ENCODE data around the gene ABCG4. TPM values are rescaled to one million over a fixed set of nuclear protein-coding genes. Genes with fewer than 3 reads are reported as not detected.

Gene ABCG4
- total RNA-seq, 1 experiment from 2014 or later, result not detected

GRCh38 chr11:119169282-119169719, 20.4 kb downstream of the ABCG4 start:
- intact Hi-C loops (cut with micrococcal nuclease; ENCODE audit: unreplicated experiment), result no loop called here
- ChIA-PET POLR2A (ENCODE audit: low non-redundant PET) (interaction anchor here (0.6 kb wide), 1 partner anchor 62 kb away, joined by 13 read pairs; the partner anchor contains the start of gene C2CD2L), CTCF (interaction anchor here (0.6 to 1.1 kb wide), 2 partner anchors 263 to 305 kb away, joined by 3 to 4 read pairs; no protein-coding TSS in a partner anchor)
- H3K4me1 ChIP-seq (ENCODE audit: insufficient read depth, low read length, poor library complexity, severe bottlenecking), result no peaks in the 10 kb centered on the region
- H3K36me3 ChIP-seq (ENCODE audit: insufficient read depth, low read length, poor library complexity, severe bottlenecking), result no peaks in the 10 kb centered on the region
- H3K27me3 ChIP-seq (replicated peaks; ENCODE audit: insufficient read depth, low read depth, low read length, poor library complexity), result no peaks in the 10 kb centered on the region
- no TSS peak for BruUV-seq (replicated peaks)
- no peak for DNase-seq (ENCODE audit: low spot score)
- H3K4me3 ChIP-seq (ENCODE audit: low read depth, low read length, poor library complexity, severe bottlenecking), result peak overlapping the region; percentile 57
- TF ChIP-seq EZH2 (IDR thresholded peaks at IDR 0.05; ENCODE audit: borderline replicate concordance, low read depth, low read length, poor library complexity, severe bottlenecking), result no peak
- no peak for TF ChIP-seq CTCF (conservative IDR thresholded peaks at IDR 0.05; ENCODE audit: low read depth, low read length)
- H3K27ac ChIP-seq (ENCODE audit: low read depth, low read length, poor library complexity, severe bottlenecking), result no peak overlapping the region
- no peaks in the 10 kb centered on the region for H3K9me3 ChIP-seq (ENCODE audit: low read depth, low read length, poor library complexity, severe bottlenecking)

GRCh38 chr11:119172513-119172912, 23.7 kb downstream of the ABCG4 start:
- CTCF ChIA-PET, result no interaction called here

GRCh38 chr11:119173453-119173852, 24.6 kb downstream of the ABCG4 start:
- POLR2A ChIA-PET (ENCODE audit: low non-redundant PET), result no interaction called here
- intact Hi-C loops (cut with micrococcal nuclease; ENCODE audit: unreplicated experiment), result no loop called here
- DNase-seq (ENCODE audit: low spot score), result no peak

More at GRCh38 chr11:119172513-119172912, 23.7 kb downstream of the ABCG4 start:
- intact Hi-C loops (cut with micrococcal nuclease; ENCODE audit: unreplicated experiment), result no loop called here
- Histone ChIP-seq H3K9me3 (ENCODE audit: low read depth, low read length, poor library complexity, severe bottlenecking) (no peaks in the 10 kb centered on the region), H3K4me1 (ENCODE audit: insufficient read depth, low read length, poor library complexity, severe bottlenecking) (peaks cover 9% of the 10 kb centered on the region), H3K36me3 (ENCODE audit: insufficient read depth, low read length, poor library complexity, severe bottlenecking) (no peaks in the 10 kb centered on the region), H3K4me3 (ENCODE audit: low read depth, low read length, poor library complexity, severe bottlenecking) (no peak overlapping the region), H3K27me3 (replicated peaks; ENCODE audit: insufficient read depth, low read depth, low read length, poor library complexity) (no peaks in the 10 kb centered on the region), H3K27ac (ENCODE audit: low read depth, low read length, poor library complexity, severe bottlenecking) (no peak overlapping the region)
- TF ChIP-seq CTCF (conservative IDR thresholded peaks at IDR 0.05; ENCODE audit: low read depth, low read length) (no peak), EZH2 (IDR thresholded peaks at IDR 0.05; ENCODE audit: borderline replicate concordance, low read depth, low read length, poor library complexity, severe bottlenecking) (no peak)
- POLR2A ChIA-PET (ENCODE audit: low non-redundant PET), result no interaction called here
- no peak for DNase-seq (ENCODE audit: low spot score)
- BruUV-seq (replicated peaks), result no TSS peak

More at GRCh38 chr11:119173453-119173852, 24.6 kb downstream of the ABCG4 start:
- Histone ChIP-seq H3K36me3 (ENCODE audit: insufficient read depth, low read length, poor library complexity, severe bottlenecking) (no peaks in the 10 kb centered on the region), H3K4me1 (ENCODE audit: insufficient read depth, low read length, poor library complexity, severe bottlenecking) (peaks cover 9% of the 10 kb centered on the region), H3K4me3 (ENCODE audit: low read depth, low read length, poor library complexity, severe bottlenecking) (no peak overlapping the region), H3K27ac (ENCODE audit: low read depth, low read length, poor library complexity, severe bottlenecking) (no peak overlapping the region), H3K9me3 (ENCODE audit: low read depth, low read length, poor library complexity, severe bottlenecking) (no peaks in the 10 kb centered on the region), H3K27me3 (replicated peaks; ENCODE audit: insufficient read depth, low read depth, low read length, poor library complexity) (no peaks in the 10 kb centered on the region)
- no peak for TF ChIP-seq EZH2 (IDR thresholded peaks at IDR 0.05; ENCODE audit: borderline replicate concordance, low read depth, low read length, poor library complexity, severe bottlenecking)
- TF ChIP-seq CTCF (conservative IDR thresholded peaks at IDR 0.05; ENCODE audit: low read depth, low read length), result no peak
- CTCF ChIA-PET, result interaction anchor here (0.5 kb wide), 1 partner anchor 36 kb away, joined by 3 read pairs; no protein-coding TSS in a partner anchor
- BruUV-seq (replicated peaks), result no TSS peak
